Common myeloid progenitor, CD34-positive (primary cell): Measurements from ENCODE around the gene MAG.

Experiments
- CTCF ChIA-PET: fragments of 350-600 bp; sonication (Branson Sonifier 250); formaldehyde crosslinking; loops from one replicate; lab custom pipeline; 2021; ENCODE audit warnings: antibody characterized with exemption; lab: Charles Lee
- POLR2A ChIA-PET: fragments of 350-600 bp; sonication (Branson Sonifier 250); formaldehyde crosslinking; loops from one replicate; lab custom pipeline; 2021; ENCODE audit warnings: antibody characterized with exemption; lab: Charles Lee
- DNase-seq, 3 donors: peaks; one replicate each; pipeline versions ENCODE4 v3.0.0 to v3.0.0-alpha.2; 2013
- H3K27ac ChIP-seq, 2 experiments: 1 replicate in 1 of 2; 2 replicates in 1 of 2; pipeline ENCODE4 v1.7.0; 2013; ENCODE audit warnings: inconsistent platforms in 2 of 2, low read length in 2 of 2, mild to moderate bottlenecking in 2 of 2, low read depth in 1 of 2, moderate library complexity in 1 of 2; ENCODE audit not compliant: severe bottlenecking in 2 of 2, insufficient read depth in 1 of 2, poor library complexity in 1 of 2
- H3K27me3 ChIP-seq, 5 experiments: replicated peaks in 2 of 5; 1 replicate in 3 of 5; 2 replicates in 2 of 5; pipeline versions ENCODE4 v1.6.1 to v1.7.0; 2013; ENCODE audit warnings: low read length in 4 of 5, mild to moderate bottlenecking in 2 of 5, moderate library complexity in 2 of 5, inconsistent platforms in 1 of 5; ENCODE audit not compliant: insufficient read depth in 5 of 5, control insufficient read depth in 4 of 5
- H3K36me3 ChIP-seq, 4 experiments: 1 replicate in 2 of 4; 2 replicates in 2 of 4; pipeline versions ENCODE4 v1.6.1 to v1.7.0; 2013; ENCODE audit warnings: low read length in 3 of 4, control low read depth in 1 of 4, mild to moderate bottlenecking in 1 of 4; ENCODE audit not compliant: control insufficient read depth in 4 of 4, insufficient read depth in 4 of 4
- H3K4me1 ChIP-seq, 4 experiments: 1 replicate in 3 of 4; 2 replicates in 1 of 4; pipeline versions ENCODE4 v1.6.1 to v1.7.1; 2013; ENCODE audit warnings: low read length in 3 of 4, mild to moderate bottlenecking in 3 of 4, control low read depth in 1 of 4, inconsistent platforms in 1 of 4, moderate library complexity in 1 of 4; ENCODE audit not compliant: control insufficient read depth in 4 of 4, insufficient read depth in 4 of 4; ENCODE audit errors: control extremely low read depth in 1 of 4
- H3K4me3 ChIP-seq, 7 experiments: 1 replicate in 4 of 7; 2 replicates in 3 of 7; pipeline versions ENCODE4 v1.5.1 to v1.7.0; 2013; ENCODE audit warnings: mild to moderate bottlenecking in 7 of 7, low read length in 6 of 7, moderate library complexity in 6 of 7, inconsistent platforms in 2 of 7, low read depth in 2 of 7, control low read depth in 1 of 7; ENCODE audit not compliant: insufficient read depth in 4 of 7, control insufficient read depth in 1 of 7; ENCODE audit errors: extremely low read depth in 1 of 7
- H3K9me3 ChIP-seq, 5 experiments: 1 replicate in 4 of 5; 2 replicates in 1 of 5; pipeline versions ENCODE4 v1.6.1 to v1.7.1; 2013; ENCODE audit warnings: low read length in 4 of 5, mild to moderate bottlenecking in 2 of 5, inconsistent platforms in 1 of 5, low read depth in 1 of 5, moderate library complexity in 1 of 5; ENCODE audit not compliant: control insufficient read depth in 4 of 5, insufficient read depth in 2 of 5; ENCODE audit errors: control extremely low read depth in 1 of 5
- whole genome bisulfite sequencing: methylation state at CpG from one replicate; pipeline ENCODE4 v1.1.5; 2013; ENCODE audit not compliant: insufficient coverage; 5-methylcytosine and 5-hydroxymethylcytosine counted together

Gene MAG

DNA sequence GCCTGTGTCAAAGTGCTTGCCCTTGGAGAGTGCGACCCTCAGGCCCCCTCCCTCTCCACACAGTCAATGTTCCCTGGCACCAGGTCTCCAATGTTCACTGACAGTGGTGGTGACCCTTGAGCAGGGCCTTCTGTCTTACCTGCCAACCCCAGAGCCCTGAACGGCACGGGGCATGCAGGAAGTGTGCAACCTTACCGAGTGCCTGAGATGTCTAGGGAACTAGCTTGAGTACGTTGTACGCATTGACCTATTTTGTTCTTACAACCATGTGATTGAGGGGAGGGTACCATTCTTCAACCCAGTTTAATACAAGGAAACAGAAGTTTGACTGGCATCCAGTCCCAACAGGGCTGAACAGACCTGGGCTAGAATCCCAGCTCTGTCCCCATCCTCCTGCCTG, 13.2 kb downstream of the MAG start:
- Histone ChIP-seq H3K9me3 (no peaks in the 10 kb centered on the region), H3K27me3 (no peaks in the 10 kb centered on the region), H3K4me3 (no peak overlapping the region), H3K36me3 (no peaks in the 10 kb centered on the region), H3K27ac (peak overlapping the region in 1 of 2 experiments; percentile 36), H3K4me1 (peaks cover 0 to 43% (median 21%) of the 10 kb centered on the region in 4 experiments)
- WGBS: 69% methylated on average over 5 of the region's 6 CpGs
- DNase-seq: peak in 1 of 3 donors; percentile 23
- ChIA-PET POLR2A (no interaction called here), CTCF (interaction anchor here (0.8 to 2.3 kb wide), 5 partner anchors 8 to 33 kb away, joined by 3 to 8 read pairs (median 5); no protein-coding TSS in a partner anchor)

DNA sequence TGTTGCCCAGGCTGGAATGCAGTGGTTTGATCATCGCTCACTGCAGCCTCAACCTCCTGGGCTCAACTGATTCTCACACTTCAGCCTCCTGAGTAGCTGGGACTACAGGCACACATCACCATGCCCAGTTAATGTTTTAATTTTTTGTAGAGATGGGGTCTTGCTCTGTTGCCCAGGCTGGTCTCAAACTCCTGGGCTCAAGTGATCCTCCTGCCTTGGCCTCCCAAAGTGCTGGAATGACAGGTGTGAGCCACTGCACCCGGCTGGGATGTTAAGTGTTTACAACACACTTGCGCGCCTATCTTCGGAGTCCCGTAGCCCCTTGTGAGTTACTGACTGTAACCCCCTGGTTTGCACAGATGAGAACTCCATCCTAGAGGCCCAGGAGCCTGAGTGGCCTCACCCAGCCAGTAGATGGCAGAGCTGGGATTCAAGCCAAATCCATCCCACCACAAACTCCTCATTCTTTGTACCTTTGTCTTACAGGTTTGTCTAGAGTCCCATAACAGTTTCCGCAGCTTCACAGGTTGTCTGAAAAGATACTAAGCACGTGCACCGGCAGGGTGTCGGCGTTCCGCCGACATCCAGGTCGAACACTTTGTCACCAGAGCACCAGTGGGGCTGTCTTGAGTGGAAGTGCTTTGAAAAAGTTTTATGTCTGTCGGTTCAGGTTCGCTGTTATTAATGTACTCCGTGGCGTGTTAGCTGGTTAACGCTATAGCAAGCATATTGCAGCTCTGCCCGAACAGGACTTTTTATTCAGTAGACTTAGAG, 14.7 kb downstream of the MAG start:
- Histone ChIP-seq H3K27me3 (no peaks in the 10 kb centered on the region), H3K36me3 (no peaks in the 10 kb centered on the region), H3K4me3 (no peak overlapping the region), H3K9me3 (no peaks in the 10 kb centered on the region), H3K4me1 (peaks cover 0 to 51% (median 23%) of the 10 kb centered on the region in 4 experiments), H3K27ac (peak overlapping the region in 1 of 2 experiments; percentile 25)
- WGBS: 95% methylated on average over 20 of the region's 20 CpGs
- CTCF ChIA-PET: interaction anchor here (0.6 to 2.2 kb wide), 9 partner anchors 10 to 162 kb away, joined by 3 to 6 read pairs (median 4); partner anchors contain the start of gene FFAR3
- DNase-seq: peak in 2 of 3 donors; percentile 52 to 55
- POLR2A ChIA-PET: no interaction called here

GRCh38 chr19:35307931-35308330, 16.0 kb downstream of the MAG start:
- 96% methylated on average over 10 of the region's 10 CpGs for WGBS
- Histone ChIP-seq H3K27ac (no peak overlapping the region), H3K27me3 (no peaks in the 10 kb centered on the region), H3K4me3 (no peak overlapping the region), H3K36me3 (no peaks in the 10 kb centered on the region), H3K4me1 (peaks cover 0 to 60% (median 24%) of the 10 kb centered on the region in 4 experiments), H3K9me3 (no peaks in the 10 kb centered on the region)
- ChIA-PET CTCF (interaction anchor here (1.2 to 2.2 kb wide), 5 partner anchors 16 to 161 kb away, joined by 3 to 7 read pairs (median 5); partner anchors contain the start of gene FFAR3), POLR2A (no interaction called here)
- no peak for DNase-seq

DNA sequence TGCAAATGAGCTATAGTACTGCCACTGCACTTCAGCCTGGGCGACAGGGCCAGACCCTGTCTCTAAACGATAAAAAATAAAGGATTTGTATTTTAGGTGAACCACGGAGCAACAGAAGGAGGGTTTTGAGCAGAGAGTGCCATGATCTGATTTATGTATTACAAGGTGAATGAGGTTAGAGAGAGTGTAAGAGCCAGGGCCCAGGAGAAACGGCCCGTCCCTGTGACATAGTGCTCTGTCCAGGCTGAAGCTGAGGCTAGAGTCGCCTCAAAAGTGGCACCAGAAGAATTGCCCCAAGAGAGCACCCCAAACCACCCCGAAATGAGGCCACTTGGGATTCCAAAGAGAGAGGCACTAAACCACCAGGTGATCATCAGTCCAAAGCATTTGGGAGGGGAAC, 16.9 kb downstream of the MAG start:
- Histone ChIP-seq H3K36me3 (no peaks in the 10 kb centered on the region), H3K9me3 (no peaks in the 10 kb centered on the region), H3K4me1 (peaks cover 0 to 66% (median 32%) of the 10 kb centered on the region in 4 experiments), H3K27me3 (no peaks in the 10 kb centered on the region), H3K4me3 (no peak overlapping the region), H3K27ac (no peak overlapping the region)
- CTCF ChIA-PET: interaction anchor here (1.1 to 1.7 kb wide), 3 partner anchors 25 to 160 kb away, joined by 3 to 7 read pairs (median 4); no protein-coding TSS in a partner anchor
- DNase-seq: no peak
- POLR2A ChIA-PET: no interaction called here
- WGBS: 94% methylated on average over 6 of the region's 7 CpGs

GRCh38 chr19:35309481-35310279, 17.7 kb downstream of the MAG start:
- 82% methylated on average over 45 of the region's 47 CpGs for WGBS
- Histone ChIP-seq H3K4me1 (peaks cover 0 to 66% (median 35%) of the 10 kb centered on the region in 4 experiments), H3K9me3 (no peaks in the 10 kb centered on the region), H3K36me3 (no peaks in the 10 kb centered on the region), H3K4me3 (no peak overlapping the region), H3K27me3 (no peaks in the 10 kb centered on the region), H3K27ac (no peak overlapping the region)
- POLR2A ChIA-PET: interaction anchor here (0.6 kb wide), 1 partner anchor 142 kb away, joined by 3 read pairs; no protein-coding TSS in a partner anchor
- CTCF ChIA-PET: interaction anchor here (1.1 kb wide), 2 partner anchors 24 to 42 kb away, joined by 3 to 4 read pairs; no protein-coding TSS in a partner anchor
- no peak for DNase-seq

GRCh38 chr19:35310331-35310730, 18.4 kb downstream of the MAG start:
- Histone ChIP-seq H3K36me3 (no peaks in the 10 kb centered on the region), H3K27ac (no peak overlapping the region), H3K4me1 (peaks cover 0 to 61% (median 35%) of the 10 kb centered on the region in 4 experiments), H3K9me3 (no peaks in the 10 kb centered on the region), H3K27me3 (no peaks in the 10 kb centered on the region), H3K4me3 (no peak overlapping the region)
- DNase-seq: peak in 2 of 3 donors; percentile 58 to 68
- CTCF ChIA-PET: no interaction called here
- 75% methylated on average over 10 of the region's 12 CpGs for WGBS
- POLR2A ChIA-PET: interaction anchor here (0.6 kb wide), 1 partner anchor 142 kb away, joined by 3 read pairs; no protein-coding TSS in a partner anchor
